H9 (cell line): ENCODE measurements around the gene OGFOD1. TPM values are rescaled to one million over a fixed set of nuclear protein-coding genes. Genes with fewer than 3 reads are reported as not detected.

Experiments
- DNase-seq: peaks from one replicate; pipeline ENCODE4 v3.0.0-alpha.2; 2017
- H2AFZ ChIP-seq: one replicate; pipeline ENCODE4 v1.6.1; 2013; ENCODE audit warnings: mild to moderate bottlenecking, low read length, control low read depth, moderate library complexity
- H2AK5ac ChIP-seq: 2 replicates; pipeline ENCODE4 v1.6.1; 2013; ENCODE audit warnings: low read length, control low read depth, mixed read lengths; ENCODE audit not compliant: insufficient read length
- H2BK120ac ChIP-seq: one replicate; pipeline ENCODE4 v1.6.1; 2013; ENCODE audit warnings: low read depth, mild to moderate bottlenecking, low read length, control low read depth, inconsistent platforms; ENCODE audit not compliant: poor library complexity, severe bottlenecking
- H2BK12ac ChIP-seq: 2 replicates; pipeline ENCODE4 v1.6.1; 2013; ENCODE audit warnings: low read length, control low read depth, mixed read lengths, low read depth; ENCODE audit not compliant: insufficient read length
- H2BK15ac ChIP-seq: 2 replicates; pipeline ENCODE4 v1.6.1; 2013; ENCODE audit warnings: low read depth, low read length, control low read depth
- H2BK20ac ChIP-seq: one replicate; pipeline ENCODE4 v1.6.1; 2013; ENCODE audit warnings: low read depth, mild to moderate bottlenecking, low read length, control low read depth, inconsistent platforms; ENCODE audit not compliant: poor library complexity, severe bottlenecking
- H2BK5ac ChIP-seq: 2 replicates; pipeline ENCODE4 v1.6.1; 2013; ENCODE audit warnings: low read length, control low read depth, mixed read lengths; ENCODE audit not compliant: insufficient read length
- H3K14ac ChIP-seq: 2 replicates; pipeline ENCODE4 v1.6.1; 2013; ENCODE audit warnings: low read length, control low read depth; ENCODE audit not compliant: insufficient read depth
- H3K18ac ChIP-seq: 2 replicates; pipeline ENCODE4 v1.6.1; 2013; ENCODE audit warnings: low read depth, mild to moderate bottlenecking, mixed read lengths, low read length, control low read depth; ENCODE audit not compliant: insufficient read length
- H3K23ac ChIP-seq: 2 replicates; pipeline ENCODE4 v1.6.1; 2013; ENCODE audit warnings: low read length, control low read depth, mixed read lengths, low read depth; ENCODE audit not compliant: insufficient read length
- H3K23me2 ChIP-seq: 2 replicates; pipeline ENCODE4 v1.6.1; 2013; ENCODE audit warnings: low read depth, mild to moderate bottlenecking, mixed read lengths, low read length, control low read depth; ENCODE audit not compliant: insufficient read length, poor library complexity, severe bottlenecking
- H3K27ac ChIP-seq: 2 replicates; pipeline ENCODE4 v1.5.1; 2013; ENCODE audit warnings: low read length, control low read depth, mixed read lengths, low read depth; ENCODE audit not compliant: insufficient read length
- H3K27me3 ChIP-seq: 2 replicates; pipeline ENCODE4 v1.6.1; 2013; ENCODE audit warnings: low read length, control low read depth, inconsistent platforms; ENCODE audit not compliant: insufficient read depth
- H3K4ac ChIP-seq: 2 replicates; pipeline ENCODE4 v1.6.1; 2013; ENCODE audit warnings: low read depth, mild to moderate bottlenecking, control low read depth, inconsistent platforms, low read length, moderate library complexity
- H3K4me1 ChIP-seq: 2 replicates; pipeline ENCODE4 v1.6.1; 2013; ENCODE audit warnings: low read length, control low read depth, inconsistent platforms; ENCODE audit not compliant: insufficient read depth
- H3K4me2 ChIP-seq: 2 replicates; pipeline ENCODE4 v1.6.1; 2013; ENCODE audit warnings: low read length, control low read depth, mixed read lengths; ENCODE audit not compliant: insufficient read length, insufficient read depth
- H3K56ac ChIP-seq: 2 replicates; pipeline ENCODE4 v1.6.1; 2013; ENCODE audit warnings: low read depth, mild to moderate bottlenecking, mixed read lengths, low read length, control low read depth; ENCODE audit not compliant: insufficient read length
- H3K79me1 ChIP-seq: 2 replicates; pipeline ENCODE4 v1.6.1; 2013; ENCODE audit warnings: low read depth, mild to moderate bottlenecking, moderate library complexity, low read length, control low read depth, inconsistent platforms; ENCODE audit not compliant: insufficient read depth, poor library complexity, severe bottlenecking
- H3K79me2 ChIP-seq: 2 replicates; pipeline ENCODE4 v1.6.1; 2013; ENCODE audit warnings: low read length, control low read depth, inconsistent platforms; ENCODE audit not compliant: insufficient read depth
- H3K9ac ChIP-seq: 2 replicates; pipeline ENCODE4 v1.6.1; 2013; ENCODE audit warnings: low read length, control low read depth, mixed read lengths; ENCODE audit not compliant: insufficient read length; ENCODE audit errors: extremely low read depth
- H3K9me3 ChIP-seq: one replicate; pipeline ENCODE4 v1.6.1; 2013; ENCODE audit warnings: low read depth, low read length, inconsistent platforms; ENCODE audit not compliant: control insufficient read depth
- H3T11ph ChIP-seq: one replicate; pipeline ENCODE4 v1.6.1; 2013; ENCODE audit warnings: mild to moderate bottlenecking, low read length, control low read depth, inconsistent platforms
- H4K20me1 ChIP-seq: one replicate; pipeline ENCODE4 v1.6.1; 2013; ENCODE audit not compliant: control insufficient read depth, insufficient read length, insufficient read depth
- H4K5ac ChIP-seq: 2 replicates; pipeline ENCODE4 v1.6.1; 2013; ENCODE audit warnings: low read depth, mild to moderate bottlenecking, mixed read lengths, low read length, control low read depth; ENCODE audit not compliant: insufficient read length
- H4K8ac ChIP-seq: replicated peaks from 2 replicates; pipeline ENCODE4 v1.6.1; 2013; ENCODE audit warnings: low read length, control low read depth, mixed read lengths, low read depth; ENCODE audit not compliant: insufficient read length
- H4K91ac ChIP-seq: 2 replicates; pipeline ENCODE4 v1.6.1; 2013; ENCODE audit warnings: low read depth, mild to moderate bottlenecking, moderate library complexity, mixed read lengths, low read length, control low read depth; ENCODE audit not compliant: insufficient read length
- H3K27ac Mint-ChIP-seq, 3 experiments: 2 replicates in 2 of 3; 3 replicates in 1 of 3; pipeline ENCODE4 v1.8.0; 2020 to 2021; ENCODE audit warnings: mixed read lengths in 3 of 3, mild to moderate bottlenecking in 1 of 3, moderate library complexity in 1 of 3
- H3K27me3 Mint-ChIP-seq: 2 replicates; pipeline ENCODE4 v1.8.0; 2021; ENCODE audit warnings: low read depth, mild to moderate bottlenecking, moderate library complexity, mixed read lengths
- H3K36me3 Mint-ChIP-seq, 3 experiments: 2 replicates in 2 of 3; 3 replicates in 1 of 3; pipeline ENCODE4 v1.8.0; 2020 to 2021; ENCODE audit warnings: low read depth in 3 of 3, mixed read lengths in 3 of 3; ENCODE audit not compliant: insufficient read depth in 1 of 3
- H3K4me1 Mint-ChIP-seq, 2 experiments: 2 replicates each; pipeline ENCODE4 v1.8.0; 2020; ENCODE audit warnings: mixed read lengths in 2 of 2
- H3K4me3 Mint-ChIP-seq, 2 experiments: 2 replicates in 1 of 2; 3 replicates in 1 of 2; pipeline ENCODE4 v1.8.0; 2020 to 2021; ENCODE audit warnings: mild to moderate bottlenecking in 2 of 2, mixed read lengths in 2 of 2, moderate library complexity in 1 of 2
- H3K9me3 Mint-ChIP-seq, 2 experiments: 2 replicates in 1 of 2; 3 replicates in 1 of 2; pipeline ENCODE4 v1.8.0; 2020; ENCODE audit warnings: mild to moderate bottlenecking in 2 of 2, mixed read lengths in 2 of 2, moderate library complexity in 1 of 2
- CTCF ChIP-seq: fragments of 200-600 bp; sonication (generic); conservative IDR thresholded peaks from 3 replicates; pipeline ENCODE4 v1.8.0; 2021; ENCODE audit warnings: antibody characterized with exemption, mild to moderate bottlenecking
- WGBS: extraction: QIAGEN DNeasy Blood & Tissue Kit; methylation state at CpG from one replicate; pipeline ENCODE4 v1.1.7; 2013; ENCODE audit warnings: missing lambda C conversion rate, low lambda C conversion rate, mixed read lengths; ENCODE audit not compliant: insufficient read length; ENCODE audit errors: extremely low coverage; 5-methylcytosine and 5-hydroxymethylcytosine counted together
- total RNA-seq: library from RNA; stranded (reverse); gene quantifications from 2 replicates; pipeline ENCODE4 v1.2.1, GENCODE V29; 2021

Gene OGFOD1
- total RNA-seq, 1 experiment from 2014 or later, result 66.5 TPM

DNA sequence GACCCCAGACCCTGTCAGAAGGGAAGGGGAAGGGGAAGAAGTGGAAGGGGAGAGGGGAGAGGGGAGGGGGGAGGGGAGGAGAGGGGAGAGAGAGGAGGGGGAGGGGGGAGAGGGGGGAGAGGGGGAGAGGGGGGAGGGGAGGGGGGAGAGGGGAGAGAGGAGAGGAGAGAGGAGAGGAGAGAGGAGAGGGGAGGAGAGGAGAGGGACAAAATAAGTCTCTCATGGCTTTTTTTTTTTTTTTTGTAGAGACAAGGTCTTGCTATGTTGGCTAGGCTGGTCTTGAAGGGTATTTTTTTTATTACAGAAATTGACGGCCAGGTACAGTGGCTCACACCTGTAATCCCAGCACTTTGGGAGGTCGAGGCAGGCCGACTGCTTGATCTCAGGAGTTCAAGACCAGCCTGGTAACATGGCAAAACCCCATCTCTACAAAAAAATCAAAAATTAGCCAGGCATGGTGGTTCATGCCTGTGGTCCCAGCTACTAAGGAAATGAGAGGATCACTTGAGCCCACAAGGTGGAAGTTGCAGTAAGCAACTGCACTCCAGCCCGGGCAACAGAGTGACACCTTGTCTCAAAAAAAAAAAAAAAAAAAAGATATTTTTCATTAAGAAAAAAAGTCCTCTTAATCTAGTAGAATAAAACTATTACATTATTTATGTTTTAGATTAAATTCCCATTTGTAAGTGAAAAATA, 45.2 kb upstream of the OGFOD1 start:
- Mint-ChIP-seq H3K4me1 (no peaks in the 10 kb centered on the region; a peak in 1 of 4 replicates), H3K9me3 (no peaks in the 10 kb centered on the region; a peak in 2 of 5 replicates), H3K4me3 (no peak overlapping the region), H3K27ac (no peak overlapping the region), H3K27me3 (no peaks in the 10 kb centered on the region), H3K36me3 (peaks cover 12 to 56% (median 43%) of the 10 kb centered on the region in 3 experiments)
- H3K9me3 ChIP-seq, result no peaks in the 10 kb centered on the region
- no peak overlapping the region for H4K91ac ChIP-seq
- H4K5ac ChIP-seq, result no peak overlapping the region
- H4K20me1 ChIP-seq, result no peaks in the 10 kb centered on the region
- no peak overlapping the region for H3K56ac ChIP-seq
- no peak overlapping the region for H3K9ac ChIP-seq
- no peaks in the 10 kb centered on the region for H3K23me2 ChIP-seq
- no peak overlapping the region for H3K27ac ChIP-seq
- DNase-seq, result no peak
- H2BK20ac ChIP-seq, result no peak overlapping the region
- no peaks in the 10 kb centered on the region for H3K79me2 ChIP-seq
- no peak overlapping the region for H2AK5ac ChIP-seq
- no peak overlapping the region for H3K23ac ChIP-seq
- no peak overlapping the region for H3K4ac ChIP-seq
- H2AFZ ChIP-seq, result no peak overlapping the region
- H2BK5ac ChIP-seq, result no peak overlapping the region
- no peaks in the 10 kb centered on the region; the same call in 1 of the 2 replicates for H3K27me3 ChIP-seq
- TF ChIP-seq CTCF, result no peak
- no CpG with 5 or more reads among the region's 4 CpGs for WGBS
- peaks cover 3% of the 10 kb centered on the region; the same call in 1 of the 2 replicates for H3K4me1 ChIP-seq
- H2BK12ac ChIP-seq, result no peak overlapping the region
- no peak overlapping the region for H3K4me2 ChIP-seq
- no peak overlapping the region for H3K14ac ChIP-seq
- no peak overlapping the region for H3T11ph ChIP-seq
- H3K79me1 ChIP-seq, result no peaks in the 10 kb centered on the region
- no peak overlapping the region for H2BK120ac ChIP-seq
- H4K8ac ChIP-seq, result no peak overlapping the region
- H3K18ac ChIP-seq, result no peak overlapping the region
- no peak overlapping the region for H2BK15ac ChIP-seq
